Ammon's horn (tissue), 1 donor: Measurements from ENCODE around the gene ADAMTS6.
"Not testable (repeated sequence)": the region's sequence is repeated elsewhere in the genome, so short reads cannot be mapped to it uniquely, and the experiment has no call there.

Source experiments
- DNase-seq: peaks from one replicate; pipeline ENCODE4 v3.0.0-alpha.2; 2016; ENCODE audit warnings: low spot score

The ADAMTS6 gene

DNA sequence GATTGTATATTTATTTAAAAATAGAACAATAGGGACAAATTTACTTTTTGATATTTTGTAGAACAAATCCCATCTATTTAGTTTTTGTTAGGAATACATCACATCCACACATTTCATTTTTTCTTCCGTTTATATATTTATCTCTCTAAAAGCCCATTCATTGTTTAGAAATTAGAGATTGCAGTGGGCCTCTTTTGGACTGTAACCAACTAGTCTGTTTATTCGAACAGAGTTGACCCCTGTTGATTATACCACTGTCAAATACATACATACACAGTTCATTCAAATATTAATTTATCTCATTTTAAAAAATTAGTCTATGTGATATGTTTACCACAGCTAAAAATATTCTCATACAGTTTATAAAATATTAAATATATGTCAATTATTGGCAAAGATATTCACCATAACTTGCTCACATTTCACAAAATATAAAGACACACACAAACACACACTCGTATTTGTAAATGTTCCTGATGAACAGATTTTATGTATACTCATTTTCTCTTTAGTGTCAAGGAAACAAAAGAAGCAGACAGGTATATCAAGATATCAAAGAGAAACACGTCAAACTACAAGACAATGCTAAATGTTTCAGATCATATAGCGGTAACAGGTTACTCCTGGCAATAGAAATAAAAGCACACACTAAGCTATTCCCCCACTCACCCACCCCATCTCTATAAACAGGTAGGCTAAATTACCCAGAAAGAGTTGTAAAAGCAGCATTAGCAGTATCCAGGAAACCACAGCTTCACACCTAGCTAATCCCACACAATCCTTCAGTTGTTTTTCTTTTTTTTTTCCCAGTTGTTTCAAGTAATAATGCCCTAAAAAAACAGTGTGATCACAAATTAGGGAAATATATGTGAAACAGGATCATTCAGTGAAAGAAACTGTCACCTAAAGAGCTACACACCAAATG, 283.9 kb downstream of the ADAMTS6 start:
- no peak for DNase-seq

- DNase-seq = no peak
Measured at GRCh38 chr5:65194871-65195270, 286.8 kb downstream of the ADAMTS6 start.

DNA sequence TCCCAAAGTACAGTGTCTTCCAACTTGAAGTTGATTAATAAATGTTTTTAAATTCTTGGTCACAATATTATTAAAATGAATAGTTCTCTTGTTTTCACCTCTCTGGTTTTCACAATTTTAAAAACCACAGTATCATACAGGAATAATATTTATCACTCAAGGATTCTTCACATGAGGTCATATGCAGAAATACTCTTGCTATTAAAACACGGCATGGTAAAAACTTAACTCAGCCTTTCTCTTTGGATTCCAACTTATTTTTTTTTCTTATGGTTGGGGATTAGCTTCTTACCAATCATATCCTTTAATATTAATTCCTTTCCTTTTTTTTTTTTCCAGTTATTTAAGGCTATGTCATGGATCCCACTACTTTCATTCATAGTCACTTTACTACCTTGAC, 289.4 kb downstream of the ADAMTS6 start:
- no peak for DNase-seq

DNA sequence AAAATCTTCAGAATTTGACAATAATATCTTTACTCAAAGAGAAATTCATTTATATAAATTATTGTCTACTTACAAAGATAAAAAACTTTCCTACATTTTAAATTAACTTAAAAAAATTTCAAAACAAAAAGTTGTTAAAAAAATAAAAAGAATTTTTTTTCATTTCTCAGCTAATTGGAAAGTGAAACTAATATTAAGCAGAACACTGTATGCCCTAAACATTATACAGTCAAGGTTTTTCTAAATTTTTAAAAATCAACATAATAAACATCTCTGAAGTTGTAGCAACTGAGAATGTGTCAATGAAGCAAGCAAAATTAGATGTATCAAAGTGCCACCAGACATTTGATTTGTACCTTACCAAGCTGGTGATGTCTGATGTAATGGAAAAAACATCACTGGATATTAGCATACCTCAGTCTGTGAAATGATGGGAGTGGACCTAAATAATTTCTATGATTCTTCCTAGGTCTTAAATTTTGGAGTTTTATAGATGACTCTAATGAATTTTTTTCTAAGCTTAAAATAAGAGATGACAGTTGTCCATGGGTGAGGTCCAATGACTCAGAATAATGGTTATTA, 290.1 kb downstream of the ADAMTS6 start:
- no peak for DNase-seq

- DNase-seq = no peak
Measured at GRCh38 chr5:65190328-65191053, 291.2 kb downstream of the ADAMTS6 start.

DNA sequence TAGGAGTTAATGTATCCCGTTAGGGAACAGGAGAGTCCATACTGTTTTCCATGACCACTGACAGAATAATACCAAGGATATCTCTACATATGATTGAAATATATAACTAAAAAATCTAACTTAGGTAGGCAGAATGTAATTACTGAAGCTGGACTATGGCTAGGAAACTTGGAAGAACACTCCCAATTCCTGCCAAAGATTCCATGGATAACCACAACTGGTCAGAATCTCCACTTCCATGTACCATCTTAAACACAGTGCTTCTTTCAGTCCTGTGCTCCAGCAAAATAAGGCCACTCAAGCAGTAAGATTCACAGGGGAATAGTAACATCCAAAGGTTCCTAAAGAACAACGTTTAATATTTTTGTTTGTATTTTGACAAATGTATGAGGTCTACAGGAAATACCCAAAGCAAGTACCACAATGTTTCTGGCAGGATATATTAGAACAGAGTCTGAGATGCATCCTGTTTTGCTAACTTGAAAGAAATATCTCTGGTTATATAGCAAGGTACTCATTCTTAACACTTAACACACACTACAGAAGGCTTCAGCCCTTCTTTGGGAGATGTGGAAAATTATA, 295.0 kb downstream of the ADAMTS6 start:
- DNase-seq = no peak

DNA sequence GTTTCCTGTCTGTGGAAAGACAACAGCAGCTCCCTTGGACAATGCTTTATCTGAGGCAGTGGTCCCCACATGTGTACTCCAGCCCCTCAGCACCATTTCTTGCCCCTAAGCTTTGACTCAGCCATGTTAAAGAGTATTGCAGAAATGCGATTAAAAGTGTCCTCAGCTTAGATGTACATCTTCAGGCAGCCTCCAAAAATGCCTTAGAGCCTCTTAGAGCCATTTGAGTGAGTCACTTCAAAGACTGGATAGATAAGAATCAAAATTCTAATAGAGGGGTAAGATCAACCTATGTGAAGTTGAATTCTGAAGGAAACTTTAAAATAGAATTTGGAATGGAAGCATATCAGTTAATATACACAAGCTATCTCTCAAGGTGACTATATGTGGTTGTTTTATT, 296.3 kb downstream of the ADAMTS6 start:
- DNase-seq = no peak

GRCh38 chr5:65184780-65185179, 296.9 kb downstream of the ADAMTS6 start:
- DNase-seq = no peak

DNA sequence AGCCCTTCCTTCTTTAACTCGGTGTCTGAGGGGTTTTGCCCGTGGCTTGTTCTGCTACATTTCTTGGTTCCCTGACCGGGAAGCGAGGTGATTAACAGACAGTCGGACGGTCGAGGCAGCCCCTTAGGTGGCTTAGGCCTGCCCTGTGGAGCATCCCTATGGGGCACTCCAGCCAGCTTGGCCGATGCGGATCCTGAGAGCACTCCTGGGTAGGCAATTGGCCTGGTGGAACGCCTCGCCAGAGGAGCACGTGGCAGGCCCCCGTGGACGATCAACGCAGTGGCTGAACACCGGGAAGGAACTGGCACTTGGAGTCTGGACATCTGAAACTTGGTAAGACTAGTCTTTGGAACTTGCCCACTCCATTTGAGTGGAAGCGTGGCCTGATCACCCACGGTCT, 307.5 kb downstream of the ADAMTS6 start:
- not testable (repeated sequence) for DNase-seq

- no peak for DNase-seq
Measured at GRCh38 chr5:65173130-65173525, 308.6 kb downstream of the ADAMTS6 start.

DNA sequence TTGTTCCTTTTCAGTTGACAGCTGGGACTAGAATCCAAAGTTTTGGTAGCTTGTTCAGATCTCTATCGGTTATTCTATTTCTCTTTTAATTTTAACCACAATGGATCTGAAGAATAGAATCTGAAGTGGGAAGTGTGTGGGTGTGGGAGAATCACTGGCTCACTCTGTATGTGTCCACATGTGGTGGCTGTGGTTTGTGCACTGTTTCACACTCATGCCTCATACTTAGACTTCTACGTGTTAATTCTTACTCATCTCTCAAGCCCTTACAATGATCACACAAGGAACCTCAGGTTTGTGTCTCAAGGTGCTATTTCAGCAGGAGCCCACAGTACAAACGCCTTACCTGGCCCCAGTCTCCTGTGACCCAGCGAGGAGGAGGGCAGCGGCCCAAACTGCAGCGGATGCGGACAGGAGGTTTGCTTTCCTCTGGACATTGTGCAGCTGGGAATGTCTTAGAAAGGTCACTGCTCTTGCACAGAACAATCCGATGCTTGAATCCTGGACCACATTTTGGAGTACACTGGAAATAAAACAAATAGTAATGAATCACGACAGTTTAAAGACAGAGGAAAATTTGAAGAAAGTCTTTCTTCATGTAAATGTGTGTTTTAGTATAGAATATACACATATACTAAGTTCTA, 309.1 kb downstream of the ADAMTS6 start:
- no peak for DNase-seq

- DNase-seq = no peak
Measured at GRCh38 chr5:65171645-65172044, 310.1 kb downstream of the ADAMTS6 start.

- no peak for DNase-seq
Measured at GRCh38 chr5:65163698-65164097, 318.0 kb downstream of the ADAMTS6 start.

GRCh38 chr5:65161655-65162054, 320.1 kb downstream of the ADAMTS6 start:
- DNase-seq = no peak

DNA sequence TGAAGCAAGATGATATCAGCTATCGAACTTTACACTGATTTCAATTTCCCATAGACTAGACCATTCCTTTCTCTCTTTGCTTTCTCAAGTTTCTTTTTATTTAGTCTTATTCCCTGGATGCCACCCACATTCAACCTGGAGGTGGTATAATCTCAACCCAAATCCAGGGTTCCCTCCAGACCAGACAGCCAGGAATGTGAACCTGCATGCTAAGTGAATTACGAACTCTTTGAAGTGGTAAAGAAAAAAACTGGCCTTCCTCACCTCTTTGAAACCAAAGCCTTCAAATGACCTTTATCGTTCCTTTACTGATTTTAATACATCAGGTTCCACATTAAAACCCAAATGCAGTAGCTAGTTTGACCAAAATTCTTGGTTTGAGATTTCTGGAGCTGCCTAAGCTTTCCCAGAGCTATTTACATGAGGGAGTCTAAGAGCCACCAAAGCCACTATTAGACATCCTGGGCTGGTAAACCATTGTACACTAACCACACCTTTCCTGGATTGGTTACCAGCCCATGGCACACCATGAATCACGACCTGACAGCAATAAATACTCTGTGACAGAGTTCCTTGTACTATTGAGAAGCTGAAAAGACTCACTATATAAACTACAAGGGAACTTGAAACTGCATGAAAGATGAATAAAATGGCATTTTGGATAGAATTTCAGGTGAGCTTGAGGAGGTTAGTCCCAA, 323.7 kb downstream of the ADAMTS6 start:
- DNase-seq = no peak

GRCh38 chr5:65156933-65157332, 324.8 kb downstream of the ADAMTS6 start:
- DNase-seq = no peak

DNA sequence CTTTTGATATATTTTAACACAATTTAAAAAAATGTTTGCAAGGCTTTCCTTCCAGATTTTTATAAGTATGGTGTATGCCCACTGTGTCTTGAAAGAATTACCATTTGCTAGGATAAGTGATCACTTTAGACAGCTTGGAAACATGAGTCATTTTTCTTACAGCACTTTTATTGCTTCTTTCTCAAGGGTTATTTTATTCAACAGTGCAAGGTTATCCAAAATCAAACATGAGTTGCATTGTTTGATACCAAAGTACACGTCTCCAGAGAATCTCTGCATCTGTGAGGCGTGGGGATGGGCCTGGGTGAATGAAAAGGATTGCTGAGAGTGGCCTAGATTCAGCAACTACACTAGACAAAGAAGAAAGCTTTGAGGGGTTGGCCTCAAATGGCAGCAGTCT, 329.6 kb downstream of the ADAMTS6 start:
- no peak for DNase-seq

DNA sequence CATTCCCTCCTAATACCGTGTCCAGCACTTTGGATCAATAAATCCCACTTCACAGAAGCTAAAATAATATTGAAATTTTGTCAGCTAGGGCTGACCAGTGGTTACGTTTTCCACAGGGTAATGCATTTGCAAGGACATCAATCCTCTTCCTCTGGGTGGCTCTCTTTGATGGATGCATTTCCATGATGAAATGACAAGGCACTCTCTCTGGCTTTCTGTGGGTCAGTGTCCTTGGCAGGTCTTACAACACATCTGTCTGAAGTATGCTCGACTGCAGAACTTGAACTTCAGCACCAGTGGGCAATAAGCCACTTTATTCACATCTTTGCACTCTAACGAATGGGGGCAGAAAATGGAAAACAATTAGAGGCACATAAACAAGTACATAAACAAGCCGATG, 330.1 kb downstream of the ADAMTS6 start:
- DNase-seq = no peak

- DNase-seq = no peak
Measured at GRCh38 chr5:65150599-65151304, 331.0 kb downstream of the ADAMTS6 start.

GRCh38 chr5:65149827-65150226, 331.9 kb downstream of the ADAMTS6 start:
- no peak for DNase-seq
